ENCODE results near the gene NIPAL3.

DNA sequence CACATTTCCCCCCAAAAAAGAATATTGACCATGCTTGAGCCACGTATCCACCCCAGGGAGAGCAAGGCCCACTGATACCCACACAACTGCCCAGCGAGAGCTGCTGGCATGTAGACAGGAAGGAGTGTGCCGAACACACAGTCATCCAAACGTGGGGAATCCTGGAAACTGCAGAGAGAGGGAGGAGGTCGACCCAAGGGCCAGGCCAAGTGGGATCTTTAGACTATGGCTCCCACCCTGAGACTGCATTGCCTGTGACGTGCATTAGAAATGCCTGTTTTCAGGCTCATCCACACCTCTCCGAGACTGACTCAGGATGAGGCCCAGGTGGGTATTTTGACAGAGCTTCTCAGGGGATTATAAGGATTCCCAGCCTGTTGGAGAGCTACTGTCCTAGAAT is 25.9 kb downstream of the NIPAL3 start:
- TF ChIP-seq CSDC2 (CRISPR knock-in tag; IDR thresholded peaks at IDR 0.05) (no peak), ISL1 (CRISPR knock-in tag; IDR thresholded peaks at IDR 0.05) (no peak), TOX (CRISPR knock-in tag; IDR thresholded peaks at IDR 0.05; ENCODE audit: borderline replicate concordance) (no peak), ARNTL (CRISPR knock-in tag; IDR thresholded peaks at IDR 0.05; ENCODE audit: borderline replicate concordance, low read depth) (no peak), BACH2 (CRISPR knock-in tag; IDR thresholded peaks at IDR 0.05; ENCODE audit: borderline replicate concordance) (no peak), ZNF8 (CRISPR knock-in tag; IDR thresholded peaks at IDR 0.05) (no peak)
